ENCODE results near the gene INSYN2B.
A peak's percentile ranks its signal among the peaks of the same experiment; 100 is the strongest.

The INSYN2B gene

GRCh38 chr5:169827769-169828168 is 152.5 kb downstream of the INSYN2B start:
- no peak for TF ChIP-seq CTCF (IDR thresholded peaks at IDR 0.05; ENCODE audit: borderline replicate concordance, extremely low read depth, low read length, poor library complexity, severe bottlenecking)
- TF ChIP-seq EZH2 (IDR thresholded peaks at IDR 0.05; ENCODE audit: borderline replicate concordance, low read depth, low read length, severe bottlenecking) = no peak
- Histone ChIP-seq H3K4me3 (ENCODE audit: low read depth in 1 of 2, low read length in 2 of 2) (no peak overlapping the region), H3K4me2 (ENCODE audit: insufficient read depth, low read length) (no peak overlapping the region), H3K79me2 (ENCODE audit: insufficient read depth, low read length) (no peaks in the 10 kb centered on the region), H4K20me1 (ENCODE audit: insufficient read depth, low read length) (peaks cover 5% of the 10 kb centered on the region; the same call in 1 of the 2 replicates), H3K27ac (ENCODE audit: low read length) (no peak overlapping the region), H3K27me3 (ENCODE audit: insufficient read depth, low read length, poor library complexity) (no peaks in the 10 kb centered on the region), H3K9ac (ENCODE audit: low read depth, low read length) (no peak overlapping the region), H2AFZ (ENCODE audit: low read depth, low read length) (no peak overlapping the region), H3K4me1 (ENCODE audit: insufficient read depth, low read length) (no peaks in the 10 kb centered on the region), H3K36me3 (ENCODE audit: insufficient read depth, low read length) (peaks cover 27% of the 10 kb centered on the region; the same call in 1 of the 2 replicates), H3K9me3 (ENCODE audit: insufficient read depth, low read length, severe bottlenecking) (no peaks in the 10 kb centered on the region)
- ATAC-seq (ENCODE audit: insufficient read depth, low read depth) (no peak), DNase-seq (no peak)

GRCh38 chr5:169826618-169827017 is 153.7 kb downstream of the INSYN2B start:
- peak; percentile 20 for TF ChIP-seq CTCF (IDR thresholded peaks at IDR 0.05; ENCODE audit: borderline replicate concordance, extremely low read depth, low read length, poor library complexity, severe bottlenecking)
- no peak for TF ChIP-seq EZH2 (IDR thresholded peaks at IDR 0.05; ENCODE audit: borderline replicate concordance, low read depth, low read length, severe bottlenecking)
- no peaks in the 10 kb centered on the region for H3K27me3 ChIP-seq (ENCODE audit: insufficient read depth, low read length, poor library complexity)
- H3K27ac ChIP-seq (ENCODE audit: low read length) = no peak overlapping the region
- H4K20me1 ChIP-seq (ENCODE audit: insufficient read depth, low read length) = peaks cover 5% of the 10 kb centered on the region; the same call in 1 of the 2 replicates
- H3K79me2 ChIP-seq (ENCODE audit: insufficient read depth, low read length) = no peaks in the 10 kb centered on the region
- DNase-seq (no peak), ATAC-seq (ENCODE audit: insufficient read depth, low read depth) (no peak)
- no peaks in the 10 kb centered on the region for H3K9me3 ChIP-seq (ENCODE audit: insufficient read depth, low read length, severe bottlenecking)
- no peak overlapping the region for H3K4me3 ChIP-seq (ENCODE audit: low read depth in 1 of 2, low read length in 2 of 2)
- peaks cover 19% of the 10 kb centered on the region; the same call in 1 of the 2 replicates for H3K36me3 ChIP-seq (ENCODE audit: insufficient read depth, low read length)
- H2AFZ ChIP-seq (ENCODE audit: low read depth, low read length) = no peak overlapping the region
- H3K4me2 ChIP-seq (ENCODE audit: insufficient read depth, low read length) = no peak overlapping the region
- no peaks in the 10 kb centered on the region for H3K4me1 ChIP-seq (ENCODE audit: insufficient read depth, low read length)
- H3K9ac ChIP-seq (ENCODE audit: low read depth, low read length) = no peak overlapping the region

GRCh38 chr5:169817031-169817430 is 163.3 kb downstream of the INSYN2B start:
- H3K36me3 ChIP-seq (ENCODE audit: insufficient read depth, low read length) = peaks cover 72% of the 10 kb centered on the region
- H3K4me1 ChIP-seq (ENCODE audit: insufficient read depth, low read length) = no peaks in the 10 kb centered on the region
- no peaks in the 10 kb centered on the region for H3K9me3 ChIP-seq (ENCODE audit: insufficient read depth, low read length, severe bottlenecking)
- H3K4me2 ChIP-seq (ENCODE audit: insufficient read depth, low read length) = no peak overlapping the region
- H3K27me3 ChIP-seq (ENCODE audit: insufficient read depth, low read length, poor library complexity) = no peaks in the 10 kb centered on the region
- H4K20me1 ChIP-seq (ENCODE audit: insufficient read depth, low read length) = no peaks in the 10 kb centered on the region
- ATAC-seq (ENCODE audit: insufficient read depth, low read depth) (no peak), DNase-seq (no peak)
- TF ChIP-seq CTCF (IDR thresholded peaks at IDR 0.05; ENCODE audit: borderline replicate concordance, extremely low read depth, low read length, poor library complexity, severe bottlenecking) (no peak), EZH2 (IDR thresholded peaks at IDR 0.05; ENCODE audit: borderline replicate concordance, low read depth, low read length, severe bottlenecking) (no peak)
- H2AFZ ChIP-seq (ENCODE audit: low read depth, low read length) = no peak overlapping the region
- H3K79me2 ChIP-seq (ENCODE audit: insufficient read depth, low read length) = no peaks in the 10 kb centered on the region
- H3K27ac ChIP-seq (ENCODE audit: low read length) = no peak overlapping the region
- H3K9ac ChIP-seq (ENCODE audit: low read depth, low read length) = no peak overlapping the region
- no peak overlapping the region for H3K4me3 ChIP-seq (ENCODE audit: low read depth in 1 of 2, low read length in 2 of 2)

- Histone ChIP-seq H3K27me3 (ENCODE audit: insufficient read depth, low read length, poor library complexity) (no peaks in the 10 kb centered on the region), H2AFZ (ENCODE audit: low read depth, low read length) (no peak overlapping the region), H3K9me3 (ENCODE audit: insufficient read depth, low read length, severe bottlenecking) (no peaks in the 10 kb centered on the region), H3K36me3 (ENCODE audit: insufficient read depth, low read length) (peaks cover 92% of the 10 kb centered on the region), H3K4me3 (ENCODE audit: low read depth in 1 of 2, low read length in 2 of 2) (no peak overlapping the region), H3K4me2 (ENCODE audit: insufficient read depth, low read length) (no peak overlapping the region), H3K9ac (ENCODE audit: low read depth, low read length) (no peak overlapping the region), H3K4me1 (ENCODE audit: insufficient read depth, low read length) (no peaks in the 10 kb centered on the region), H3K27ac (ENCODE audit: low read length) (no peak overlapping the region), H3K79me2 (ENCODE audit: insufficient read depth, low read length) (0 out of 2 replicates have a peak, but pooled peaks cover under 1% of the 10 kb centered on the region), H4K20me1 (ENCODE audit: insufficient read depth, low read length) (peaks cover 7% of the 10 kb centered on the region; the same call in 1 of the 2 replicates)
- TF ChIP-seq CTCF (IDR thresholded peaks at IDR 0.05; ENCODE audit: borderline replicate concordance, extremely low read depth, low read length, poor library complexity, severe bottlenecking) (no peak), EZH2 (IDR thresholded peaks at IDR 0.05; ENCODE audit: borderline replicate concordance, low read depth, low read length, severe bottlenecking) (no peak)
- DNase-seq (no peak), ATAC-seq (ENCODE audit: insufficient read depth, low read depth) (no peak)
Observed at GRCh38 chr5:169814522-169814921, 165.8 kb downstream of the INSYN2B start.

Data from DND-41 (cell line).